Adrenal gland (tissue), 12 donors: ENCODE data around the gene MAP3K6. TPM values are rescaled to one million over a fixed set of nuclear protein-coding genes. Genes with fewer than 3 reads are reported as not detected.

Experiments used
- DNase-seq, 7 donors: peaks; one replicate each; pipeline ENCODE4 v3.0.0-alpha.2; 2019 to 2020
- H3K27ac ChIP-seq, 5 donors: fragments of 200-600 bp; sonication (generic) in 4 of 5; 1 replicate in 3 of 5; 2 replicates in 2 of 5; pipeline versions ENCODE4 v1.5.1 to v1.8.0; 2016 to 2020; ENCODE audit warnings: mild to moderate bottlenecking in 1 of 5
- H3K27me3 ChIP-seq: fragments of 200-600 bp; 2 replicates; pipeline ENCODE4 v1.8.0; 2021
- H3K36me3 ChIP-seq, 2 donors: fragments of 200-600 bp; replicated peaks in 1 of 2; 1 replicate in 1 of 2; 2 replicates in 1 of 2; pipeline versions ENCODE4 v1.5.1 to v1.8.0; 2018 to 2022
- H3K4me1 ChIP-seq, 2 donors: fragments of 200-600 bp; replicated peaks in 1 of 2; 1 replicate in 1 of 2; 2 replicates in 1 of 2; pipeline versions ENCODE4 v1.5.1 to v1.8.0; 2018 to 2021
- H3K4me3 ChIP-seq, 4 donors: fragments of 200-600 bp; sonication (generic) in 3 of 4; one replicate each; pipeline ENCODE4 v1.5.1; 2016 to 2018
- H3K9me3 ChIP-seq, 3 donors: fragments of 200-600 bp; sonication (generic) in 1 of 3; replicated peaks in 1 of 3; 1 replicate in 2 of 3; 2 replicates in 1 of 3; pipeline versions ENCODE4 v1.5.1 to v1.8.0; 2016 to 2021
- POLR2A ChIP-seq, 2 donors: fragments of 450-650 bp; IDR thresholded peaks; one replicate each; pipeline ENCODE4 v1.6.1; 2017; ENCODE audit warnings: antibody characterized with exemption in 2 of 2, mild to moderate bottlenecking in 2 of 2, moderate library complexity in 1 of 2
- WGBS, 4 donors: extraction: QIAGEN DNeasy Blood & Tissue Kit in 2 of 4; methylation state at CpG; one replicate each; pipeline versions ENCODE4 v1.1.5 to v1.1.7; 2013 to 2017; 5-methylcytosine and 5-hydroxymethylcytosine counted together
- intact Hi-C, 2 donors: fragments of 100-400 bp; cut with DNase I; formaldehyde crosslinking; loops; one replicate each; pipeline versions ENCODE4 v1.14.1 to v1.15.0; 2022 to 2023
- polyA plus RNA-seq, 3 donors: library from polyadenylated mRNA; stranded (reverse); fragments of 200-250 nt in 2 of 3; fragments of 350-450 nt in 1 of 3; fragmentation: Illumina TruSeq in 1 of 3; extraction: RNeasy Lipid Tissue Mini Kit (QIAGEN cat#74804) in 1 of 3; gene quantifications; one replicate each; pipeline ENCODE4 v1.2.3, GENCODE V29; 2013 to 2014
- total RNA-seq, 9 donors: library from RNA; depleted of rRNA in 4 of 9; stranded (reverse); fragments of >200 nt in 4 of 9; fragments of 120-200 nt in 1 of 9; fragmentation: NEBNext Ultra II Directional in 1 of 9; extraction: Animal tissue kit (Norgen Biotek cat#: 25700) in 1 of 9; gene quantifications; one replicate each; pipeline versions ENCODE4 v1.1.0 to v1.2.4, GENCODE V29; 2013 to 2023
- TF ChIP-seq, protein P1 (sequence below), 6 experiments: fragments of 450-650 bp in 4 of 6; fragments of 200-600 bp in 2 of 6; sonication (generic) in 1 of 6; IDR thresholded peaks; 1 replicate in 5 of 6; 2 replicates in 1 of 6; pipeline versions ENCODE4 v1.5.1 to v1.8.0; 2016 to 2021; ENCODE audit warnings: antibody characterized with exemption in 6 of 6, mild to moderate bottlenecking in 2 of 6, moderate library complexity in 1 of 6
- donor health status: healthy with polysubstance abuse.
- donor health status: Bipolar disorder and iron deficiency.
- donor health status: DM: yes; HTN: yes; CAD: no.
- donor health status: DM: no; HTN: no; CAD: no.
- donor health status: DM: no; HTN: no; CAD: no.
- donor health status: DM: yes; HTN: yes; CAD: no.

The MAP3K6 gene
- total and polyA plus RNA-seq, 12 donors: 6.5 to 136 (median 26.6) TPM

DNA sequence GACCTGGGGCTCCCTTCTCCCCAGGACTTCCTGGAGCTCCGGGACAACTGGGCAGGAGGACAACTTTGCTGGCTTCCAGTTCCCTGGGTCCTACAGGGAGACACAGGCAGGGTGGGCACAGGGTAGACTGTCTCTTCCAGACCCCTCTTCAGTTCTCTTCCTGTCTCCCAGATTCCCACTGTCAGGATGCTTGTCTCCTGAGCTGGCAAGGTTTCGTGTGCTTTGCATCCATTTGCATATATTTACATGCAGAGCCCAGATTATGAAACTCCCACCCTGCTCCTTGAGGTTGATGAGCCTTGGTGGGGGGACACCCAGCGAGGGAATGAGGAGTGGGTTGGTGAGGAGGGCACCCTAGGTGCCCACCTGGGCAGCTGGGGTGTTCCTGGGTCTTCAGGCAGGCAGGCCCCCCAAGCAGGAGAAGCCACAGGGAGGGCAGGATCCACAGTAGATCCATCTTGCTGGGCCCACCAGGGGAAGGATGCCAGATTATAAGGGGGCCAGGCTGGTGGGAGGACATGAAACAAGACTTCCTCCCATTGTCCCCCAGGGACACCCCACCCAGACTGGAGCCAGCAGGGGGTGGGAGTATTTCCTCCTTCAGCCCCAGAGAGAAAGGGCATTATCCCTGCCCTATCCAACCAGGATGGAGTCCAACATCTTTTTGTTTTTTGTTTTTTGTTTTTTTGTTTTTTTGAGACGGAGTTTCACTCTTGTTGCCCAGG lies 7.8 kb upstream of the MAP3K6 start, which contains the start of gene FCN3:
TSS of gene FCN3 (minus strand) at position 463 of the 725 bp plus-strand sequence. CDS start at position 457, 6 bp downstream.
- Histone ChIP-seq H3K27ac (peak within 1 kb of the TSS in 1 of 5 donors; percentile 16), H3K27me3 (no peaks in the 10 kb centered on the region), H3K9me3 (no peaks in the 10 kb centered on the region), H3K4me1 (no peaks in the 10 kb centered on the region), H3K4me3 (no peak within 1 kb of the TSS), H3K36me3 (no peaks in the 10 kb centered on the region)
- DNase-seq: no peak
- intact Hi-C loops: no loop called here
- TF ChIP-seq POLR2A (IDR thresholded peaks at IDR 0.05): no peak
- TF ChIP-seq, protein P1, sequence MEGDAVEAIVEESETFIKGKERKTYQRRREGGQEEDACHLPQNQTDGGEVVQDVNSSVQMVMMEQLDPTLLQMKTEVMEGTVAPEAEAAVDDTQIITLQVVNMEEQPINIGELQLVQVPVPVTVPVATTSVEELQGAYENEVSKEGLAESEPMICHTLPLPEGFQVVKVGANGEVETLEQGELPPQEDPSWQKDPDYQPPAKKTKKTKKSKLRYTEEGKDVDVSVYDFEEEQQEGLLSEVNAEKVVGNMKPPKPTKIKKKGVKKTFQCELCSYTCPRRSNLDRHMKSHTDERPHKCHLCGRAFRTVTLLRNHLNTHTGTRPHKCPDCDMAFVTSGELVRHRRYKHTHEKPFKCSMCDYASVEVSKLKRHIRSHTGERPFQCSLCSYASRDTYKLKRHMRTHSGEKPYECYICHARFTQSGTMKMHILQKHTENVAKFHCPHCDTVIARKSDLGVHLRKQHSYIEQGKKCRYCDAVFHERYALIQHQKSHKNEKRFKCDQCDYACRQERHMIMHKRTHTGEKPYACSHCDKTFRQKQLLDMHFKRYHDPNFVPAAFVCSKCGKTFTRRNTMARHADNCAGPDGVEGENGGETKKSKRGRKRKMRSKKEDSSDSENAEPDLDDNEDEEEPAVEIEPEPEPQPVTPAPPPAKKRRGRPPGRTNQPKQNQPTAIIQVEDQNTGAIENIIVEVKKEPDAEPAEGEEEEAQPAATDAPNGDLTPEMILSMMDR (IDR thresholded peaks at IDR 0.05): no peak
- 67 to 81% (median 76%) methylated on average over 3 to 4 of the region's 4 CpGs for WGBS, 4 donors

DNA sequence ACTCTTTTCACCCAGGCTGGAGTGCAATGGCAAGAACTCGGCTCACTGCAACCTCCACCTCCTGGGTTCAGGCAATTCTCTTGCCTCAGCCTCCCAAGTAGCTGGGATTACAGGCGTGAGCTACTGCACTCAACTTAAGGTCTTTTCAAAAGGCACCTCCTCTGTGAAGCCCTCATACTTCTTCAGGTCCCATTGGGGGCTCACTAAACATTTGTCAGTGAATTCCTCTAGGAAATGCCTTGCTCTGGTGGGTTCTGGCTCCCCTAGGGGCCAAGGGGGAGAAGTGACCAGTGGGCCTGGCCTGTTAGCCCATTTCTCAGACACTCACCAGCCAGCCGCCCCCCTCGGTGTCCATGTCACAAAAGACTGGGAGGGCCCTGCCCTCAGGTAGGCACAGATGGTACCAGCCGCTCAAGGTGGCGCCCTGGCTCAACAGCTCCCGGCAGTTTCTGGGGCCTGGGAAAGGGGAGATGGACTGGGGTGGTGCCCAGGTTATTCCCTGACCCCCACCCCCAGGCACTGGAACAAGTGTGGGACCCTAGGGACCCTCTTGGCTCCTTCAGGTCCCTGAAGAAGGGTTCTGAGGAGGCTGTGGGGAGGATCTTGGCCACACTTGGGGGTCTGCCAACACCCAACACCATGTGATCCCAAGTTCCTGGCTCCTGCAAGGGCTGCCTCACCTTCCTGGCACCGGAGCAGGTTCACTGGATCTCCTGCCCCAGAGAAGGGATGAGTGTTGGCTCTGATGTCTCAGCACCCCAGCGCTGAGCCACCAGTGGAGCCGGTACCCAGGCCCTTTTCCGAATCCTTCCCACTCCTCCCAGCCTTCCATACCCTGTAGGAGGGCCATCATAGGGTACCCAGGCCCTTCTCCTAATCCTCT lies 6.3 kb upstream of the MAP3K6 start:
- peaks cover 0 to 5% of the 10 kb centered on the region in 2 donors for H3K4me1 ChIP-seq

DNA sequence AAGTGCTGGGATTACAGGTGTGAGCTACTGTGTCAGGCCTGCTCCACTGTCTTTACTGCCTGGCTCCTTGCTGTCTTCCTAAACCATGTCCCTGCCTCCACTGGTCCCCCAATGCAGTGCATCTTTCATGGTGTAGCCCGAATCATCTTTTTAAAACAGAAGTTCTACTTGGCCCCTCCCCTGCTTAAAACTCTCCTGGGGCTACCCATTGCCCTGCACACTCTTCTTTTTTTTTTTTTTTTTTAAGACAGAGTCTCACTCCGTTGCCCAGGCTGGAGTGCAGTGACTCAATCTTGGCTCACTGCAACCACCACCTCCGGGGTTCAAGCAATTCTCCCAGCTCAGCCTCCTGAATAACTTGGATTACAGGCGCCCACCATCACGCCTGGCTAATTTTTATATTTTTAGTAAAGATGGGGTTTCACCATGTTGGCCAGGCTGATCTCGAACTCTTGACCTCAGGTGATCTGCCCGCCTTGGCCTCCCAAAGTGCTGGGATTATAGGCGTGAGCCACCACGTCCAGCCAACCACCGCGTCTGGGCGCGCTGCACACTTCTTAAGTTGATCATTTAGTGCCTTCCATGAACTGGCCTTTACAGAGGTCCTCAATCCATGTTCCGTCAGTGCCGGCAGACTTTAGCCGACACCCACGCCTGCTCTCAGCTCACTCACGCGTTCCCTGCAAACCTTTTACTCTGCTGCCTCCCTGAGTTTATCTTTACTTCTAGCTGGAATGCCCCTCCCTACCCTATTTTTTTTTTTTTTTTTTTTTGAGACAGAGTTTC lies 5.5 kb upstream of the MAP3K6 start:
- no peak for DNase-seq
- H3K27me3 ChIP-seq: no peaks in the 10 kb centered on the region
- WGBS, 4 donors: 88 to 92% (median 89%) methylated on average over 19 of the region's 19 CpGs
- H3K4me1 ChIP-seq: peaks cover 2 to 9% of the 10 kb centered on the region in 2 donors
- intact Hi-C loops: no loop called here
- no peak overlapping the region for H3K4me3 ChIP-seq
- H3K36me3 ChIP-seq: no peaks in the 10 kb centered on the region
- TF ChIP-seq, protein P1 (IDR thresholded peaks at IDR 0.05): no peak
- TF ChIP-seq POLR2A (IDR thresholded peaks at IDR 0.05): no peak
- H3K27ac ChIP-seq: no peak overlapping the region
- H3K9me3 ChIP-seq: no peaks in the 10 kb centered on the region

More for the DNA sequence above, 6.3 kb upstream of the MAP3K6 start:
- Histone ChIP-seq H3K4me3 (no peak overlapping the region), H3K27me3 (no peaks in the 10 kb centered on the region), H3K9me3 (no peaks in the 10 kb centered on the region), H3K27ac (peak overlapping the region in 1 of 5 donors; percentile 10), H3K36me3 (no peaks in the 10 kb centered on the region)
- no peak for TF ChIP-seq POLR2A (IDR thresholded peaks at IDR 0.05)
- TF ChIP-seq, protein P1 (IDR thresholded peaks at IDR 0.05): peak in 1 of 6 experiments; percentile 13
- intact Hi-C loops: no loop called here
- 90 to 94% (median 91%) methylated on average over 5 to 11 of the region's 11 CpGs for WGBS, 4 donors
- no peak for DNase-seq
